Naive B cell (primary cell): ENCODE results near the gene HMCN1. TPM values are rescaled to one million over a fixed set of nuclear protein-coding genes. Genes with fewer than 3 reads are reported as not detected.

Source experiments
- ATAC-seq, 2 donors: fragments of 150-1000 bp; cut with Tn5 transposase; 2 replicates each; pipeline ENCODE4 v1.10.0; 2021; ENCODE audit warnings: low read depth in 2 of 2, mild to moderate bottlenecking in 2 of 2, moderate library complexity in 2 of 2
- DNase-seq: peaks from one replicate; pipeline ENCODE4 v3.0.0; 2022
- H3K27ac Mint-ChIP-seq, 6 donors: one replicate each; pipeline ENCODE4 v1.8.0; 2020 to 2022; ENCODE audit warnings: mild to moderate bottlenecking in 6 of 6, mixed read lengths in 6 of 6, moderate library complexity in 5 of 6, inconsistent platforms in 2 of 6
- H3K27me3 Mint-ChIP-seq, 3 donors: one replicate each; pipeline ENCODE4 v1.8.0; 2021 to 2022; ENCODE audit warnings: mixed read lengths in 3 of 3, mild to moderate bottlenecking in 1 of 3
- H3K36me3 Mint-ChIP-seq, 2 donors: one replicate each; pipeline ENCODE4 v1.8.0; 2020 to 2022; ENCODE audit warnings: mixed read lengths in 2 of 2, inconsistent platforms in 1 of 2, mild to moderate bottlenecking in 1 of 2
- H3K4me1 Mint-ChIP-seq, 3 donors: one replicate each; pipeline ENCODE4 v1.8.0; 2020 to 2022; ENCODE audit warnings: mixed read lengths in 3 of 3, inconsistent platforms in 1 of 3, mild to moderate bottlenecking in 1 of 3, moderate library complexity in 1 of 3
- H3K4me3 Mint-ChIP-seq, 8 donors: one replicate each; pipeline ENCODE4 v1.8.0; 2020 to 2022; ENCODE audit warnings: mild to moderate bottlenecking in 8 of 8, mixed read lengths in 8 of 8, moderate library complexity in 8 of 8, inconsistent platforms in 2 of 8
- H3K9me3 Mint-ChIP-seq, 7 donors: one replicate each; pipeline ENCODE4 v1.8.0; 2020 to 2022; ENCODE audit warnings: mixed read lengths in 7 of 7, mild to moderate bottlenecking in 5 of 7, inconsistent platforms in 2 of 7, moderate library complexity in 1 of 7
- polyA plus RNA-seq, 6 donors: library from polyadenylated mRNA; unstranded; fragments of 300-500 nt; fragmentation: Illumina TruSeq; gene quantifications; one replicate each; pipeline ENCODE4 v1.2.3, GENCODE V29; 2021; ENCODE audit warnings: low read depth in 6 of 6

Gene HMCN1
- polyA plus RNA-seq, 6 donors from 2014 or later, result 0.01 TPM; not detected in 5

DNA sequence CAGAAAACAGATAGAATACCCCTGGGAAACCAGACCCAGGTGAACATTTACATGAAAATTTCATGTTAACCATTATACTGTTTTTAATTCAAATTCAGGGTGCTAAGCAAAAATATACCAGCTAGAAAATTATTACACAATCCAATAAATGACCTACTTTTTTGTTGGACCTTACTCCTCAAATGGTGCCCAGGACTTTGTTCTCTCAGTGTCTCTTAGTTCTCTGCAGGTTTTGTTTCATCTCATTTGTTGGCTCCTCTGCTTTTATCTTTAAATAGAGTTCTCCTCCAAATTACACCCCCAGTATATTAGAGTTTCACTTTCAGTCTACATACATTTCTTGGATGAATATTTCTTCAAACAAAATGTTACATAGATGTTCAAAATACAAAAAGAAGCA is 326.0 kb downstream of the HMCN1 start:
- no peak overlapping the region for H3K27ac Mint-ChIP-seq
- ATAC-seq, result no peak
- DNase-seq, result no peak
- H3K9me3 Mint-ChIP-seq, result no peaks in the 10 kb centered on the region
- H3K27me3 Mint-ChIP-seq, result no peaks in the 10 kb centered on the region
- H3K4me1 Mint-ChIP-seq, result peaks cover 0 to 2% (median 0%) of the 10 kb centered on the region in 3 donors
- H3K36me3 Mint-ChIP-seq, result no peaks in the 10 kb centered on the region
- H3K4me3 Mint-ChIP-seq, result no peak overlapping the region

DNA sequence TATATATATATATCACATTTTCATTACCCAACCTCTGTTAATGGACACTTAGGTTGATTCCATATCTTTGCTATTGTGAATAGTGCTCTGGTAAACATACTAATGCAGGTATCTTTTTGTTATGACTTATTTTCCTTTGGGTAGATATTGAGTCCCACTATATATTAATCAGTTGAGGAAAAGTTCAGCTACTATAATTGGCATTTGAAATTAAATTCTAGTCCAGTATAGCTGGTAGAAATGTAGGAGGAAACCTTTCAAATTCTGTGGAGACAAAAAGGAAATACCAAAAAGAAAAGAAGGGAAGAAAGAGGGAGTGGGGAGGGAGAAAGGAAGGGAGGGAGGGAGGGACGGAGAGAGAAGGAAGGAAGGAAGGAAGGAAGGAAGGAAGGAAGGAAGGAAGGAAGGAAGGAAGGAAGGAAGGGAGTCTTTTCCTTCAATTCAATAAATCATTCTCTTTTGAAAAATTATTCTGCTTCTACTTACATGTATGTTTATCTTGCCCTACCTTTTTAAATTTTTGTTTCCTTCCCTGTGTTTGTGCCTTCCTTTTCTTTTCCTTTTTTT is 329.0 kb downstream of the HMCN1 start:
- Mint-ChIP-seq H3K36me3 (no peaks in the 10 kb centered on the region), H3K4me1 (peaks cover 0 to 2% (median 0%) of the 10 kb centered on the region in 3 donors), H3K27ac (no peak overlapping the region), H3K9me3 (no peaks in the 10 kb centered on the region), H3K4me3 (no peak overlapping the region), H3K27me3 (peaks cover 0 to 3% (median 0%) of the 10 kb centered on the region in 3 donors)
- DNase-seq, result no peak
- no peak for ATAC-seq

DNA sequence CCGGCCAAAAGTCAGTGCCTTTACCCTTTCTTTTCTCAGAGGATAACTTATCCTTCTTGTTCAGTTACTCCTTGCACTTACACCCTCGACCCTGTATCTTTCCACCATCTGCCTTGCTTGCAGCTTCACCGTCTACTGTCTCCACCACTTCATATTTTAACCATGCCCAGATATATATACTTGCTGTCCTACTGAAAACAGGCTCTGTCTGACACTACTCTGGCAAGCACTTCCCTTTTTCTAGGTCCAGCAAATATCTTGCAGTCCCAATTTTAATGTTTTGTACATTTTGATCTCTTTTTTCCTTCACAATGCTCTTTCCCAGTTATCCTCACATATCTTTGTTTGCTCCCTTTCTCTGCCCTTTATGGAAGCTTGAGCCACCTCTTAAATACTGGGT is 332.2 kb downstream of the HMCN1 start:
- DNase-seq (no peak), ATAC-seq (no peak)
- H3K27ac Mint-ChIP-seq, result no peak overlapping the region
- no peaks in the 10 kb centered on the region for H3K9me3 Mint-ChIP-seq
- no peak overlapping the region for H3K4me3 Mint-ChIP-seq
- H3K27me3 Mint-ChIP-seq, result peaks cover 0 to 8% (median 0%) of the 10 kb centered on the region in 3 donors
- H3K4me1 Mint-ChIP-seq, result no peaks in the 10 kb centered on the region
- H3K36me3 Mint-ChIP-seq, result no peaks in the 10 kb centered on the region

DNA sequence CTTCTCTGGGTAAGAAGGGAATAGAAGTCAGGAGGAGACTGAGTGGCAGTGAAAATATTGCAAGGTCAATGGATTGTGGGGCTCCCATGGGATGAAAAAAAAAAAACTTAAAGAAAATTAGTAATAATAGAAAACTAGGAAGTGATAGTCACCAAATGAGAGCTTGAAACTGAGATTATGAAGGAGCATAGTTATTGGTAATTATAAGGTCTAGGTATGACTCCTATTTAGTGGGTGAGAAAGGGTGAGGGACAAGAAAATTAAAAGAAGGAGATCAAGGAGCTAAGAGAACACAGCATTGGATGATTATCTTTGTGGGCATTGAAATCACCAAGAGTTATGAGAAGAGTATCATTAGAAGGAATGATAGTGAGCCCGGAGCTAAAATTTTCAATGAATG is 339.5 kb downstream of the HMCN1 start:
- ATAC-seq (no peak), DNase-seq (no peak)
- Mint-ChIP-seq H3K9me3 (no peaks in the 10 kb centered on the region), H3K27ac (no peak overlapping the region), H3K4me1 (peaks cover 0 to 9% (median 0%) of the 10 kb centered on the region in 3 donors), H3K36me3 (no peaks in the 10 kb centered on the region), H3K4me3 (no peak overlapping the region), H3K27me3 (peaks cover 0 to under 1% (median 0%) of the 10 kb centered on the region in 3 donors)

DNA sequence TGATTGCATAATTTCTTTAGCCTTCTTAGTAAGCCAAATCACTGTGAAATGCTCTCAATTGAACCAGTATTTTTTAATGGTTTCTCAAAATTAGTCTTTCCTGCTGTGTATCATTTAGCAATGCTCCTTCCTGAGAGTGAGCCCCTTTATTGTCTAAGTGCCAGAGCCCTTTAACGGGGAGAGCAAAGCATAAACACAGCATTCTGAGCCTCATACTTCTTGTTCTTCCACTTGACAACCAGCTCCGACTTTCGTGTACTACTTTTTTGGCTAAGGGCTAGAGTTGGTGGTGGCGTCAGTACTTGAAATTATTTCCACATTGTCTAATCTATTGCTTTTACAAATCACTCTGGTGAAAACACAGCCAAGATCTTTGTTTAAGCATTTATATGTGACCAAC is 341.8 kb downstream of the HMCN1 start:
- ATAC-seq (no peak), DNase-seq (no peak)
- Mint-ChIP-seq H3K36me3 (no peaks in the 10 kb centered on the region), H3K27me3 (no peaks in the 10 kb centered on the region), H3K4me1 (peaks cover 0 to 14% (median 0%) of the 10 kb centered on the region in 3 donors), H3K27ac (no peak overlapping the region), H3K9me3 (no peaks in the 10 kb centered on the region), H3K4me3 (no peak overlapping the region)

DNA sequence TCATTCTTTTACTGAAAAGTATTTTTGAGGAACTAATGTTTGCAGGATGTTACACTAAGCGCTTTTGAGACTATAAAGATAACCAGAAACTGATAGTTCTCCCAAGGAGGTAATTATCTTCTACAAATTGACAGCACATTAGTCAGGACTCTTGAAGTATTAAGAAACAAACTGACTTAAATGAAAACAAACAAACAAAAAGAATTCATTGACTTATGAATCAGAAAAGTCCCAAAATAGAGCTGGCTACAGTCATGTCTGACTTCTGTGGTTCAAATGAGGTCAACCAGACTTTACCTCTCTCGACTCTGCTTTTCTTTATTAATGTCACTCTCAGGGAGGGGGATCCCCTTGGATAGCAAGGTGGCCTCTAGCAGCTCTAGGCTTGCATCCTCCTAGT is 344.1 kb downstream of the HMCN1 start:
- Mint-ChIP-seq H3K9me3 (no peaks in the 10 kb centered on the region), H3K36me3 (no peaks in the 10 kb centered on the region), H3K4me1 (peaks cover 4 to 22% (median 5%) of the 10 kb centered on the region in 3 donors), H3K27me3 (no peaks in the 10 kb centered on the region), H3K4me3 (no peak overlapping the region), H3K27ac (peak overlapping the region in 2 of 6 donors; percentile 22 to 67)
- ATAC-seq, result no peak
- DNase-seq, result no peak

DNA sequence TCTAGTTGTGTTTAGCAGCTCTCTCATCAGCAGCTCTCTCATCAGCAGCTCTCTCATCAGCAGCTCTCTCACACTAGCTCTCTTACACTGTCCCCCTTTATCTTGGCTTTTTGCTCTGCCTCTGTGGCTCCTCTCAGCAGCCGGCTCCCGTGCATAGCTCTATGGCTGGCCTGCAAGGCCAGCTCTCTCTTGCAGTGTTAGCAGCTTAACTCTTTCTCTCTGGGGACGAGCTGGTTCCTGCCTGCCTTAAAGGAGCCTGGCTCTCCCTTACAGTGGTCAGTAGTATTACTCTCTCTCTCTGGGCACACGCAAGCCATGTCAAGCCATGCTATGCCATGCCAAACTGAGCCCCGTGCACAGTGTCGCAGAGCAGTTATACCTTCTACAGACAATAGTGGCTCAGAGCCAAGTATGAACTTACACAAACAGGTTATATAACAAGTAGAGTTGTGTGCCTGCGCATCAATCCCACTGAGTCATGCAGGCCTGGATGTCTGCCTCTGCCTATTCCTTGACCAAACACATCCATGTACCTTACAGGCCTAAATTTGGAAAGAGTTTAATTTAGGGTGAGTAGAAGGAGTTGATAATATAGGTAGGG is 345.0 kb downstream of the HMCN1 start:
- peaks cover 4 to 26% (median 5%) of the 10 kb centered on the region in 3 donors for H3K4me1 Mint-ChIP-seq
- peak overlapping the region in 2 of 6 donors; percentile 50 to 87 for H3K27ac Mint-ChIP-seq
- no peak for ATAC-seq
- H3K27me3 Mint-ChIP-seq, result no peaks in the 10 kb centered on the region
- H3K36me3 Mint-ChIP-seq, result no peaks in the 10 kb centered on the region
- DNase-seq, result no peak
- no peaks in the 10 kb centered on the region for H3K9me3 Mint-ChIP-seq
- peak overlapping the region in 1 of 8 donors; percentile 21 for H3K4me3 Mint-ChIP-seq

DNA sequence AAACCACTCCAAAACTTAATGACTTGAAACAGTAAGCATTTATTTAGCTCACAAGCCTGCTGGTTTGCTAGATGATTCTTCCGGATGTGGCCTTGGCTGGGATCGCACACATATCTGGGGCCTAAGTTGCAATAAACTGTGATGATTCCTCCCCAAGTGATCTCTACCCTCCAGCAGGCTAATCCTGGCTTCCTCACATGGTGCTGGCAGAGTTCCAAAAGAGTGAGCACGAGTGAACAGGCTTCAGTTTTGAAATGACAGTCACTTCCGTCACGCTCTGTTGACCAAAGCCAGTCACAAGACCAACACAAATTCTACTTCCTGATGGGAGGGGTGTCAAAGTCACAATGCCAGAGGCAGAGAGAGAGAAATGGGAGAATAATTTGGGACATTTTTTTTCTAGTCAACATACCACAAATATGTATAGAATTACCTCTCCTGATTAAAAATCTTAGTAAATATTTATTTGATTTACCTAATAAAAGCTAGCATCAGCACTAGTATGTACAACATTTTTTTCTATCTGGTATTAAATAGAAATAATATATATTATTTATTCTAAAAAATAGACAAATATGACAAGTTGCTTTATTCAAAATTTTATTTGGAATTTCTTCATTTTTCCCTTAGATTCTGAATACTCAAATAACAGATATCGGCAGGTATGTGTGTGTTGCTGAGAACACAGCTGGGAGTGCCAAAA is 348.2 kb downstream of the HMCN1 start:
- no peaks in the 10 kb centered on the region for H3K9me3 Mint-ChIP-seq
- H3K27ac Mint-ChIP-seq, result peak overlapping the region in 5 of 6 donors; percentile 7 to 95 (median 89)
- no peaks in the 10 kb centered on the region for H3K36me3 Mint-ChIP-seq
- H3K4me1 Mint-ChIP-seq, result peaks cover 4 to 26% (median 5%) of the 10 kb centered on the region in 3 donors
- H3K4me3 Mint-ChIP-seq, result peak overlapping the region in 5 of 8 donors; percentile 41 to 72 (median 49)
- H3K27me3 Mint-ChIP-seq, result no peaks in the 10 kb centered on the region
- DNase-seq, result peak; percentile 55
- peak; percentile 93 to 94 for ATAC-seq

DNA sequence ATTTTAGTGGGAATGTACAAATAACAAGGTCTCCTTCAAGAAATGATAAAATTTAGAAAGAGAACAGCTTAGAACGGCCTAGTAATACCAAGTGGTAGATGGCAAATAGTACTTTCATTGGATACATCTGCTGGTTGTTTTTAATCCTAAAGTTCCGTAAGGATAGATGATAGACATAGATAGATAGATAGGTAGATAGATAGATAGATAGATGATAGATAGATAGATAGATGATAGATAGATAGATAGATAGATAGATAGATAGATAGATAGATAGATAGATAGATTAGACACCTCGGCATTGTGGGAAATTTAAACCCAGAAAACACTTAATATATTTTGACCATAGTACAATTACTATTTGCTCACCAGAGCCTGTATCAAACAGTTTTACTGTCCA is 352.4 kb downstream of the HMCN1 start:
- Mint-ChIP-seq H3K9me3 (no peaks in the 10 kb centered on the region), H3K4me3 (no peak overlapping the region), H3K27me3 (no peaks in the 10 kb centered on the region), H3K4me1 (peaks cover 4 to 12% (median 5%) of the 10 kb centered on the region in 3 donors), H3K36me3 (no peaks in the 10 kb centered on the region), H3K27ac (no peak overlapping the region)
- ATAC-seq (no peak), DNase-seq (no peak)

DNA sequence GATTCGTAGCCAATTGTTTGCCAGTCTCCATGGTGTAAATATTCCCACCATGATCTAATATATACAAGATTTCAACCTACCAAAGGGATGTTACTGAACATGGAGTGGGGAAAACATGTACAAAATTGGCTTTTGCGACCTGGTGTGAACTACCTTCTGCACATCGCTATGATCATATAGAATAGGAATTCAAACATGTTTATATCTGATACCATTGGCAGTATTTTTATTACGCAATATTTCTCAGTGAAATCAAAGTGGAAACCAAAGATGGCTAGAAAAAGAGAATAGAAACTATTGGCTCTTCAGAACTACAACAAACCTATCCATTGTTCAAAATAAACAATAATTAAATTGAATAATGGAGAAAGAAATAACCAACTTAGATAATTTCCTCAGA is 355.7 kb downstream of the HMCN1 start:
- Mint-ChIP-seq H3K4me3 (no peak overlapping the region), H3K27me3 (no peaks in the 10 kb centered on the region), H3K4me1 (no peaks in the 10 kb centered on the region), H3K9me3 (no peaks in the 10 kb centered on the region), H3K36me3 (no peaks in the 10 kb centered on the region), H3K27ac (no peak overlapping the region)
- DNase-seq, result no peak
- no peak for ATAC-seq

DNA sequence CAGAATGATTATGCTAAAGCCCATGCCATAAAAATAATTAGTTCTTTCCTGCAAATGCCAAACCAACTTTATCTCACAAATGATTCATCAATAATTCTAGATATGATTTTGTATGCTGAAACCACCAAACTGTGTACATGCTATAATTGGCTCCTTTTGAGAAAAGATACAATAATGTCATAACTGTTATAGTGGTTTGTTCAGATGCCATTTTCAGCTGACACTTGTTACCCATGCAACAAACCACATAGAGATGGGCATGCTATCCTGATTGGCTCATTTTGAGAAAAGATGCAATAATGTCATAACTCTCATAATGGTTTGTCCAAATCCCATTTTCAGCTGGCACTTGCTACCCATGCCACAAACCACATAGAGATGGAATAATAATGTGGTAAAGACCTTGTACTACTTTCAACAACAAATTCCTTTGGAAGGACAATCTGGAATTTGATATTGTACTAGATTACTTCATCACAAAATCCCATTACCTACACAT is 357.1 kb downstream of the HMCN1 start:
- Mint-ChIP-seq H3K4me3 (no peak overlapping the region), H3K27me3 (no peaks in the 10 kb centered on the region), H3K9me3 (no peaks in the 10 kb centered on the region), H3K4me1 (no peaks in the 10 kb centered on the region), H3K36me3 (no peaks in the 10 kb centered on the region), H3K27ac (no peak overlapping the region)
- DNase-seq, result no peak
- ATAC-seq, result no peak

DNA sequence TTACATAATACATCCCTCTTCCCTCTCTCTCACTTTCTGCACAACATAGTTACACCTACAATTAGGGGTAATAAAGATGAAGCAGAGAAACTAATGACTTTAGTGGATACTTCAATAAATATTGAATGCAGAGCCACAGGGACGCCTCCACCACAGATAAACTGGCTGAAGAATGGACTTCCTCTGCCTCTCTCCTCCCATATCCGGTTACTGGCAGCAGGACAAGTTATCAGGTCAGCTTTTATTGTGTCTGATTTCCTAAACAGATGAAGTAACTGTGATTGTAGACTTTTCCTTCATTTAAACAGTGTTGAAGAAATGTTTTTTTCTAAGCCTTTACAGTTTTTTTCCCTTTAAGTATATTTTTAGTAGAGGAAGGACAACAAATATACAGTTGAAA is 359.2 kb downstream of the HMCN1 start:
- Mint-ChIP-seq H3K27me3 (no peaks in the 10 kb centered on the region), H3K4me3 (no peak overlapping the region), H3K4me1 (no peaks in the 10 kb centered on the region), H3K36me3 (no peaks in the 10 kb centered on the region), H3K27ac (no peak overlapping the region), H3K9me3 (no peaks in the 10 kb centered on the region)
- ATAC-seq (no peak), DNase-seq (no peak)

DNA sequence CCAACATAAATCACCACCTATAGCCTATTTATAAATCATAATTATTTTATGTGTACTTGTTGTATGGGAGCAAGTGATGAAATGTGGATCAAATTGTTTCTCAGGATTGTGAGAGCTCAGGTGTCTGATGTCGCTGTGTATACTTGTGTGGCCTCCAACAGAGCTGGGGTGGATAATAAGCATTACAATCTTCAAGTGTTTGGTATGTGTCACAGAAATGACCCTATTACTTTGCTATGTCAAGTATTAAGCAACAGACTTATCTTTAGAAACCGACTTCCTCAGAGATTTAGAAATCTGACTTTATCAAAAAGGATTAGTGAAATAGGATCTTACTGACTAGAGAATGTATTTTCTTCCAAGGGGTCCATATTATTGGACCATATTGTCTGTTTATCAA is 360.0 kb downstream of the HMCN1 start:
- H3K27me3 Mint-ChIP-seq, result no peaks in the 10 kb centered on the region
- no peak overlapping the region for H3K4me3 Mint-ChIP-seq
- H3K9me3 Mint-ChIP-seq, result no peaks in the 10 kb centered on the region
- no peak for DNase-seq
- no peak overlapping the region for H3K27ac Mint-ChIP-seq
- no peak for ATAC-seq
- no peaks in the 10 kb centered on the region for H3K4me1 Mint-ChIP-seq
- H3K36me3 Mint-ChIP-seq, result no peaks in the 10 kb centered on the region
